Measurements from ENCODE around the gene KCNN3. TPM values are rescaled to one million over a fixed set of nuclear protein-coding genes. Genes with fewer than 3 reads are reported as not detected.

Gene KCNN3
- total and polyA plus RNA-seq, 2 of the 8 experiments (the other 6 are each of a cell fraction or from before 2014, with no cell fraction given) = 2.8 to 3.7 TPM

DNA sequence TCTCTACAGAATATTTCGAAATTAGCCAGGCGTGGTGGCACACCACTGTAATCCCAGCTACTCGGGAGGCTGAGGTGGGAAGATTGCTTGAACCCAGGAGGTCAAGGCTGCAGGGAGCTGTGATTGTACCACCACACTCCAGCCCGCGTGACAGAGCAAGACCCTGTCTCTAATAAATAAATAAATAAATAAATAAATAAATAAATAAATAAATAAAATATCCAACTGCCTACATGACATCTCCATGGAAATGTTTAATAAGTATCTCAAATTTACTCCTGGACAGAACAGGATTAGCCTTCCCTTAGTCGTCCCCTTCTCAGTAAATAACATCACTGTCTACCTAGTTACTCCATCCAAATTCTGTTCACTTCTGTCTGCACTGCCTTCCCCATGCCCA lies 29.0 kb upstream of the KCNN3 start:
- no peaks in the 10 kb centered on the region for H3K79me2 ChIP-seq (ENCODE audit: control insufficient read depth in 1 of 2, insufficient read depth in 2 of 2, low read length in 2 of 2)
- H3K4ac ChIP-seq (replicated peaks; ENCODE audit: insufficient read length, low read depth, low read length) = no peak overlapping the region
- H2AFZ ChIP-seq (ENCODE audit: low read length) = no peak overlapping the region
- H3K27ac ChIP-seq (ENCODE audit: low read depth, low read length) = no peak overlapping the region
- FAIRE-seq (no peak), DNase-seq (ENCODE audit: low read depth in 1 of 2, low spot score in 2 of 2) (no peak)
- H3K36me3 ChIP-seq (ENCODE audit: control insufficient read depth in 2 of 4, insufficient read depth in 4 of 4, low read length in 3 of 4) = no peaks in the 10 kb centered on the region
- no peaks in the 10 kb centered on the region for H3K9me3 ChIP-seq (ENCODE audit: insufficient read depth in 2 of 2, low read depth in 1 of 2, low read length in 1 of 2)
- H4K5ac ChIP-seq (ENCODE audit: insufficient read length, low read depth, low read length) = no peak overlapping the region
- no peak overlapping the region for H2BK15ac ChIP-seq (ENCODE audit: low read length)
- no peak overlapping the region for H2BK5ac ChIP-seq (ENCODE audit: low read depth, low read length)
- no peak overlapping the region for H3K56ac ChIP-seq (replicated peaks; ENCODE audit: insufficient read length, low read depth, low read length)
- H2AK5ac ChIP-seq (ENCODE audit: low read depth, low read length) = no peak overlapping the region
- CTCF ChIA-PET (ENCODE audit: partially characterized antibody) = interaction anchor here (0.7 kb wide), 1 partner anchor 114 kb away, joined by 3 read pairs; no protein-coding TSS in a partner anchor
- H3K4me1 ChIP-seq (replicated peaks in 1 of 4; ENCODE audit: control insufficient read depth in 3 of 4, insufficient read depth in 4 of 4, low read length in 3 of 4) = no peaks in the 10 kb centered on the region; a peak in 1 of 7 replicates
- no peaks in the 10 kb centered on the region for H3K79me1 ChIP-seq (ENCODE audit: low read depth, low read length)
- no peak overlapping the region for H3K4me2 ChIP-seq (ENCODE audit: insufficient read depth in 1 of 2, low read depth in 2 of 2, low read length in 2 of 2)
- H3K23ac ChIP-seq (ENCODE audit: insufficient read length) = no peak overlapping the region
- H3K23me2 ChIP-seq (ENCODE audit: low read depth, low read length) = peaks cover 3% of the 10 kb centered on the region; the same call in 1 of the 2 replicates
- no peak overlapping the region for H2BK12ac ChIP-seq (ENCODE audit: low read depth, low read length)
- H4K8ac ChIP-seq (ENCODE audit: extremely low read depth, insufficient read depth, low read length) = no peak overlapping the region
- H3K18ac ChIP-seq (ENCODE audit: extremely low read depth, low read length) = no peak overlapping the region
- no peak overlapping the region for H2BK120ac ChIP-seq (replicated peaks; ENCODE audit: low read depth, low read length)
- POLR2A ChIA-PET (ENCODE audit: partially characterized antibody) = no interaction called here
- no peak overlapping the region for H3K9ac ChIP-seq (replicated peaks in 1 of 4; ENCODE audit: extremely low read depth in 1 of 4, low read depth in 3 of 4, low read length in 3 of 4)
- no peak overlapping the region for H2BK20ac ChIP-seq (ENCODE audit: low read length)
- WGBS, 2 experiments (ENCODE audit: extremely low coverage in 1 of 2, insufficient coverage in 1 of 2, insufficient read length in 1 of 2, insufficient replicate concordance in 2 of 2, low coverage in 1 of 2, low lambda C conversion rate in 2 of 2, missing lambda C conversion rate in 1 of 2) = 90% methylated on average over 6 of the region's 6 CpGs; no CpG with 5 or more reads in 1 of the 2 experiments
- no peak overlapping the region for H3K14ac ChIP-seq (ENCODE audit: insufficient read length)
- H3K4me3 ChIP-seq (ENCODE audit: extremely low read depth in 1 of 4, insufficient read depth in 2 of 4, low read depth in 3 of 4, low read length in 4 of 4) = no peak overlapping the region
- no peaks in the 10 kb centered on the region for H4K20me1 ChIP-seq (replicated peaks in 1 of 2; ENCODE audit: control insufficient read depth in 1 of 2, insufficient read depth in 2 of 2, low read length in 2 of 2)
- no peak overlapping the region for H4K91ac ChIP-seq (replicated peaks; ENCODE audit: insufficient read length, low read length)
- H3K27me3 ChIP-seq (replicated peaks in 1 of 4; ENCODE audit: control insufficient read depth in 3 of 4, extremely low read depth in 1 of 4, insufficient read depth in 3 of 4, low read length in 3 of 4) = no peaks in the 10 kb centered on the region
- TF ChIP-seq RAD21 (IDR thresholded peaks at IDR 0.05 in 1 of 2, conservative IDR thresholded peaks at IDR 0.05 in 1 of 2; ENCODE audit: low read depth in 2 of 2, low read length in 2 of 2) = no peak
- TF ChIP-seq EZH2 (IDR thresholded peaks at IDR 0.05; ENCODE audit: low read depth, low read length, severe bottlenecking) = no peak
- no peak for TF ChIP-seq JUN (IDR thresholded peaks at IDR 0.05; ENCODE audit: low read depth, low read length)
- no peak for TF ChIP-seq SIRT6 (IDR thresholded peaks at IDR 0.05; ENCODE audit: low read length)
- no peak for TF ChIP-seq SP2 (IDR thresholded peaks at IDR 0.05; ENCODE audit: low read length)
- no peak for TF ChIP-seq SRF (IDR thresholded peaks at IDR 0.05; ENCODE audit: low read depth, low read length)
- no peak for TF ChIP-seq TAF1 (IDR thresholded peaks at IDR 0.05; ENCODE audit: low read depth, low read length)
- no peak for TF ChIP-seq BACH1 (IDR thresholded peaks at IDR 0.05; ENCODE audit: low read length)
- TF ChIP-seq YY1 (IDR thresholded peaks at IDR 0.05; ENCODE audit: low read depth, low read length) = no peak
- TF ChIP-seq EP300 (IDR thresholded peaks at IDR 0.05; ENCODE audit: borderline replicate concordance in 1 of 2, low read depth in 2 of 2, low read length in 2 of 2) = no peak
- TF ChIP-seq POLR2AphosphoS5 (IDR thresholded peaks at IDR 0.05; ENCODE audit: low read depth, low read length) = no peak
- no peak for TF ChIP-seq TAF7 (optimal IDR thresholded peaks at IDR 0.05; ENCODE audit: borderline replicate concordance, low read depth, low read length)
